ENCODE results near the gene ASXL1. TPM values are rescaled to one million over a fixed set of nuclear protein-coding genes. Genes with fewer than 3 reads are reported as not detected.
A peak's percentile ranks its signal among the peaks of the same experiment; 100 is the strongest.

The ASXL1 gene
- total and polyA plus RNA-seq, 5 donors from 2014 or later, result 15.0 to 314 (median 21.7) TPM

GRCh38 chr20:32357375-32357868 is 709 bp upstream of the ASXL1 start:
- Histone ChIP-seq H3K4me3 (ENCODE audit: low read depth, low read length) (peak overlapping the region; percentile 97), H3K27me3 (ENCODE audit: control insufficient read depth, insufficient read depth, low read length) (no peaks in the 10 kb centered on the region), H3K9me3 (ENCODE audit: control insufficient read depth in 2 of 2, low read length in 2 of 2) (no peaks in the 10 kb centered on the region), H3K4me1 (ENCODE audit: control insufficient read depth, insufficient read depth, low read length, poor library complexity, severe bottlenecking) (peaks cover 62% of the 10 kb centered on the region), H3K27ac (ENCODE audit: insufficient read depth, low read length, poor library complexity, severe bottlenecking) (peak overlapping the region; percentile 98), H3K36me3 (ENCODE audit: control insufficient read depth, insufficient read depth, low read length) (no peaks in the 10 kb centered on the region)
- DNase-seq (no peak), ATAC-seq (ENCODE audit: low read depth in 2 of 2) (no peak)
- Mint-ChIP-seq H3K4me1 (peaks cover 20 to 54% (median 34%) of the 10 kb centered on the region in 4 donors), H3K9me3 (peaks cover 0 to 2% (median 0%) of the 10 kb centered on the region in 7 donors), H3K36me3 (peaks cover 4% of the 10 kb centered on the region), H3K4me3 (peak overlapping the region; percentile 93 to 100 (median 97)), H3K27ac (peak overlapping the region; percentile 98 to 99 (median 98)), H3K27me3 (no peaks in the 10 kb centered on the region)

- no peaks in the 10 kb centered on the region for H3K9me3 ChIP-seq (ENCODE audit: control insufficient read depth in 2 of 2, low read length in 2 of 2)
- Mint-ChIP-seq H3K36me3 (peaks cover 4% of the 10 kb centered on the region), H3K9me3 (peaks cover 0 to 2% (median 0%) of the 10 kb centered on the region in 7 donors), H3K27me3 (no peaks in the 10 kb centered on the region), H3K4me1 (peaks cover 30 to 65% (median 45%) of the 10 kb centered on the region in 4 donors), H3K27ac (peak overlapping the region in 1 of 3 donors; percentile 98), H3K4me3 (peak overlapping the region in 2 of 4 donors; percentile 97 to 100)
- H3K27ac ChIP-seq (ENCODE audit: insufficient read depth, low read length, poor library complexity, severe bottlenecking), result peak overlapping the region; percentile 98
- H3K4me1 ChIP-seq (ENCODE audit: control insufficient read depth, insufficient read depth, low read length, poor library complexity, severe bottlenecking), result peaks cover 73% of the 10 kb centered on the region
- ATAC-seq (ENCODE audit: low read depth in 2 of 2) (no peak), DNase-seq (no peak)
- H3K4me3 ChIP-seq (ENCODE audit: low read depth, low read length), result no peak overlapping the region
- no peaks in the 10 kb centered on the region for H3K27me3 ChIP-seq (ENCODE audit: control insufficient read depth, insufficient read depth, low read length)
- H3K36me3 ChIP-seq (ENCODE audit: control insufficient read depth, insufficient read depth, low read length), result no peaks in the 10 kb centered on the region
Measured at GRCh38 chr20:32358632-32358882, 426 bp downstream of the ASXL1 start.

DNA sequence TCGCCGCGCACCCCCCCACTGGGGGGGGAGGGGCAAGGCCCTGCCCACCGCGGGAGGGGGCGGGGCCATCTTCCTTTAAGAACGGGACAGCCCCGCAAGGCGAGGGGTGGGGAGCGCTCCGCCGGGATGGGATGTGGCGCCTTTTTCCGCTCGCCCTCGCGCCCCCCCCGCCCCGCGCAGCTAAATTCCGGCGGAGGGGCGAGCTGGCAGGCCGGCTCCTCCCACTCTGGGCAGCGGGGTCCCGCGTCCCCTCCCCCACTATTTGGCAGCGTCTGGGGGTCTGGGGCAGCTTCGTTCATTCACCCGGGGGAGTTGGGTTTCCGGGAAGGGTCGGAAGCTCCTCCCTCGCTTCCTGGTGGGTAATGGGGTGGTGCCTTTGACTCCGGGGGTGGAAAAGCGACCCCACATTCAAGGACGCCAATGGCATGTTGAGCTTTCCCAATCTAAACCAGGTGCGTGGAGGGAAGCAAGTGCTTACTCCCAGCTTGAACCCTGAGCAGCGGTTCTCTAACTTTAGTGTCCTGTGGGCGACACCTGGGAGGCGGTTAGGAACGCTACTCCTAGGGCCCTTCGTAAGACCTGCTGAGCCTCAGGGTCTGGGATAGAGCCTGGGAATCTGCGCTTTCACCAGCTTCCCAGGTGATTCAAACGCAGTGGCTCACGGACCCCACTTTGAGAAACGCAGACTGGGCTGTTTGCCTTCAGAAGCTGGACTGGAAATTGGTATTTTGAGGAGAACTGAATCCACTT is 927 bp downstream of the ASXL1 start:
- H3K36me3 Mint-ChIP-seq, result peaks cover 4% of the 10 kb centered on the region
- peaks cover 33 to 70% (median 49%) of the 10 kb centered on the region in 4 donors for H3K4me1 Mint-ChIP-seq
- DNase-seq (peak; percentile 65 to 81 (median 66)), ATAC-seq (ENCODE audit: low read depth in 2 of 2) (peak; percentile 9 to 16)
- peaks cover 78% of the 10 kb centered on the region for H3K4me1 ChIP-seq (ENCODE audit: control insufficient read depth, insufficient read depth, low read length, poor library complexity, severe bottlenecking)
- H3K4me3 Mint-ChIP-seq, result peak overlapping the region; percentile 91 to 95 (median 94)
- H3K9me3 Mint-ChIP-seq, result peaks cover 0 to 2% (median 0%) of the 10 kb centered on the region in 7 donors
- peak overlapping the region; percentile 92 to 94 (median 93) for H3K27ac Mint-ChIP-seq
- H3K27me3 ChIP-seq (ENCODE audit: control insufficient read depth, insufficient read depth, low read length), result no peaks in the 10 kb centered on the region
- H3K27me3 Mint-ChIP-seq, result no peaks in the 10 kb centered on the region
- peak overlapping the region; percentile 98 for H3K27ac ChIP-seq (ENCODE audit: insufficient read depth, low read length, poor library complexity, severe bottlenecking)
- H3K36me3 ChIP-seq (ENCODE audit: control insufficient read depth, insufficient read depth, low read length), result no peaks in the 10 kb centered on the region
- no peaks in the 10 kb centered on the region for H3K9me3 ChIP-seq (ENCODE audit: control insufficient read depth in 2 of 2, low read length in 2 of 2)
- H3K4me3 ChIP-seq (ENCODE audit: low read depth, low read length), result peak overlapping the region; percentile 96

DNA sequence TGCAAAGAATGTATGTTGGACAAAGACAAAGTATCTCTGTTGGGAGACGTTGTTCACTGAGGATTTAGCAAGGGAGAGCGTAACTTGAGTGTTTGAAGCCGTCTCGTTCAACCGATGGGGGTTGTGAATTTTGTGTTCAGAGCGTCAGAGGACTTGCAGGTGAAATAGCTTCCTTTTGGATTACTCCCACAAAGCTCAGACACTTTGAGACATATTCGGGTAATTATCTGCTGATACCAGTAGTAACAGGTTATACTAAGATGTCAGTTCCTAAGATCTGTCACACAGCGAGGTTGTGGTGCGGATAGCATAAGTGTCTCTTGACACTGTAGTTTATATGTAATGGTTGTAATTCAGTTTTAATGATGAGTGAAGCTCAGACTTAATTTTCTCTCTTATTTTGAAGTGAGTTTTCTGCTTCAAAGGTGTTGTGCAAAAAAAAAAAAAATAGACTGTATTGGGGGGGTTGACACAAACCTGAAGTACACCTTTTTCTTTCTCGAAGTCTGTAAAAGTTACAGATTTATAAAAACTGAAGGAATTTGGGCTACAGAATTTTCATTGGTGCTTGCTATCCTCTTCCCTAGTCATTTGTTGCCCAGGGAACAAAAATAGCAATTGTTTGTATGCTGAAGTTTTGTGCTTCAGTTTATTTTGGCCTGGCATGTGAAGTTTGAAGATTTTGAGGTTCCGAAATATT is 1.7 kb downstream of the ASXL1 start:
- Mint-ChIP-seq H3K36me3 (peaks cover 4% of the 10 kb centered on the region), H3K27ac (peak overlapping the region; percentile 92 to 94 (median 93)), H3K4me3 (peak overlapping the region; percentile 91 to 95 (median 94)), H3K27me3 (no peaks in the 10 kb centered on the region), H3K9me3 (peaks cover 0 to 2% (median 0%) of the 10 kb centered on the region in 7 donors), H3K4me1 (peaks cover 35 to 70% (median 53%) of the 10 kb centered on the region in 4 donors)
- peak overlapping the region; percentile 96 for H3K4me3 ChIP-seq (ENCODE audit: low read depth, low read length)
- ATAC-seq (ENCODE audit: low read depth in 2 of 2), result no peak
- H3K27ac ChIP-seq (ENCODE audit: insufficient read depth, low read length, poor library complexity, severe bottlenecking), result peak overlapping the region; percentile 98
- no peaks in the 10 kb centered on the region for H3K9me3 ChIP-seq (ENCODE audit: control insufficient read depth in 2 of 2, low read length in 2 of 2)
- H3K36me3 ChIP-seq (ENCODE audit: control insufficient read depth, insufficient read depth, low read length), result no peaks in the 10 kb centered on the region
- peaks cover 86% of the 10 kb centered on the region for H3K4me1 ChIP-seq (ENCODE audit: control insufficient read depth, insufficient read depth, low read length, poor library complexity, severe bottlenecking)
- H3K27me3 ChIP-seq (ENCODE audit: control insufficient read depth, insufficient read depth, low read length), result no peaks in the 10 kb centered on the region
- DNase-seq, result peak in 2 of 3 donors; percentile 47 to 48

- Histone ChIP-seq H3K4me1 (ENCODE audit: control insufficient read depth, insufficient read depth, low read length, poor library complexity, severe bottlenecking) (peaks cover 86% of the 10 kb centered on the region), H3K27ac (ENCODE audit: insufficient read depth, low read length, poor library complexity, severe bottlenecking) (peak overlapping the region; percentile 98), H3K27me3 (ENCODE audit: control insufficient read depth, insufficient read depth, low read length) (no peaks in the 10 kb centered on the region), H3K9me3 (ENCODE audit: control insufficient read depth in 2 of 2, low read length in 2 of 2) (no peaks in the 10 kb centered on the region), H3K4me3 (ENCODE audit: low read depth, low read length) (peak overlapping the region; percentile 96), H3K36me3 (ENCODE audit: control insufficient read depth, insufficient read depth, low read length) (no peaks in the 10 kb centered on the region)
- Mint-ChIP-seq H3K27ac (peak overlapping the region; percentile 92 to 94 (median 93)), H3K27me3 (no peaks in the 10 kb centered on the region), H3K36me3 (peaks cover 4% of the 10 kb centered on the region), H3K9me3 (peaks cover 0 to 2% (median 0%) of the 10 kb centered on the region in 7 donors), H3K4me3 (peak overlapping the region; percentile 91 to 95 (median 94)), H3K4me1 (peaks cover 34 to 70% (median 56%) of the 10 kb centered on the region in 4 donors)
- DNase-seq, result no peak
- no peak for ATAC-seq (ENCODE audit: low read depth in 2 of 2)
Measured at GRCh38 chr20:32360333-32360634, 2.2 kb downstream of the ASXL1 start.

GRCh38 chr20:32362901-32363364 is 4.8 kb downstream of the ASXL1 start:
- peaks cover 7% of the 10 kb centered on the region for H3K36me3 Mint-ChIP-seq
- Histone ChIP-seq H3K9me3 (ENCODE audit: control insufficient read depth in 2 of 2, low read length in 2 of 2) (no peaks in the 10 kb centered on the region), H3K36me3 (ENCODE audit: control insufficient read depth, insufficient read depth, low read length) (peaks cover 8% of the 10 kb centered on the region), H3K4me3 (ENCODE audit: low read depth, low read length) (peak overlapping the region; percentile 72), H3K4me1 (ENCODE audit: control insufficient read depth, insufficient read depth, low read length, poor library complexity, severe bottlenecking) (peaks cover 89% of the 10 kb centered on the region), H3K27me3 (ENCODE audit: control insufficient read depth, insufficient read depth, low read length) (no peaks in the 10 kb centered on the region), H3K27ac (ENCODE audit: insufficient read depth, low read length, poor library complexity, severe bottlenecking) (peak overlapping the region; percentile 98)
- H3K9me3 Mint-ChIP-seq, result peaks cover 0 to 2% (median 0%) of the 10 kb centered on the region in 7 donors
- ATAC-seq (ENCODE audit: low read depth in 2 of 2) (no peak), DNase-seq (no peak)
- no peaks in the 10 kb centered on the region for H3K27me3 Mint-ChIP-seq
- peak overlapping the region; percentile 66 to 96 (median 93) for H3K27ac Mint-ChIP-seq
- peak overlapping the region; percentile 91 to 95 (median 94) for H3K4me3 Mint-ChIP-seq
- peaks cover 39 to 85% (median 72%) of the 10 kb centered on the region in 4 donors for H3K4me1 Mint-ChIP-seq

DNA sequence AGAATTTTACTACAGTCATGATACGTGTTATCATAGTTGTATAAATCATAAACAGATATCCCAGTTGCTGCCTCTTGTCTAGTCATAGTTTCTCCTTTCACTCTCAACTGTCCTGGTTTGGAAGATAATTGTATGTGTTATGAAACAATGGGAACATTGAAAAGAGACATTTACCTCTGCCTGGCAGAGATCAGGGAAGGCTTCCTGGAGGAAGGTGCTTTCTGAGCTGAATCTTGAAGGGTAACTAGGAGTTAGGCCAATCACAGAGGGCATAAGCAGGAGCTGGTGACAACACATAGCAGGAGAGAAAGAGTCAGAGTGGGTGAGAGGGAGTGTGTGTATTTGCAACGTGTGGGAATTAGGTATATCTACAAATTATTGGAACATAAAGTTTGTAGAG is 5.4 kb downstream of the ASXL1 start:
- Mint-ChIP-seq H3K4me3 (peak overlapping the region; percentile 91 to 95 (median 94)), H3K27me3 (no peaks in the 10 kb centered on the region), H3K9me3 (peaks cover 0 to 2% (median 0%) of the 10 kb centered on the region in 7 donors), H3K36me3 (peaks cover 12% of the 10 kb centered on the region), H3K27ac (peak overlapping the region; percentile 66 to 96 (median 93)), H3K4me1 (peaks cover 45 to 89% (median 77%) of the 10 kb centered on the region in 4 donors)
- H3K4me3 ChIP-seq (ENCODE audit: low read depth, low read length), result peak overlapping the region; percentile 72
- no peaks in the 10 kb centered on the region for H3K9me3 ChIP-seq (ENCODE audit: control insufficient read depth in 2 of 2, low read length in 2 of 2)
- peaks cover 94% of the 10 kb centered on the region for H3K4me1 ChIP-seq (ENCODE audit: control insufficient read depth, insufficient read depth, low read length, poor library complexity, severe bottlenecking)
- H3K27me3 ChIP-seq (ENCODE audit: control insufficient read depth, insufficient read depth, low read length), result no peaks in the 10 kb centered on the region
- DNase-seq (no peak), ATAC-seq (ENCODE audit: low read depth in 2 of 2) (no peak)
- H3K27ac ChIP-seq (ENCODE audit: insufficient read depth, low read length, poor library complexity, severe bottlenecking), result peak overlapping the region; percentile 98
- H3K36me3 ChIP-seq (ENCODE audit: control insufficient read depth, insufficient read depth, low read length), result peaks cover 11% of the 10 kb centered on the region

Data from CD4-positive, CD25-positive, alpha-beta regulatory T cell (primary cell).